ENCODE measurements around the gene OTULINL.

DNA sequence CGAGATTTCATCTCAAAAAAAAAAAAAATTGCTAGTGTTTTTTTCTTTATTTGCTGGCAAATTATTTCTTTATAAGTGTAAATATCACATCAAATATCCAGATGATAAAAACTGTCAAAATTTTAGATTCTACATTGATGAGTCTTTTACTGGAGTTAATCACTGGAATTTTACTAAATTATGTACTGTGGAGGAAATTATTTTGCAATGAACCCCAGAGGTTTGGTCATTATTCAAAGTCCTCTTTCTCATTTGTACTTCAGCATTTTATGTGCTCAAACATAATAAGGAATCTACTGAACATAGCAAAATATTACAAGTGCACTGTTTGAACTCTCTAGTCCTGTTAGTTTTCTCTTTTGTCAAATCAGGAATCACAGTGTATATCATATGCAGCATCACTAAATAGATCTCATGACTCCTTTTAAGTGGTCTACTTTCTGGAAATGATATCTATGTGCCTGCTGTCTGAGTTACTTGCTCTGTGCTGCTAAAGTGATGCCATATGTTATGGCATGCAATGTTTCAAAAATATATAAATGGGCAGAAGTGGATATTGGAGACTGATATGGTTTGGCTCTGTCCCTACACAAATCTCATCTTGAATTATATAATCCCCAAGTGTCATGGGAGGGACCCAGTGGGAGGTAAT lies 18.0 kb downstream of the OTULINL start:
- TF ChIP-seq CTCF (IDR thresholded peaks at IDR 0.05 in 8 of 11, conservative IDR thresholded peaks at IDR 0.05 in 3 of 11) (no peak), POLR2AphosphoS5 (IDR thresholded peaks at IDR 0.05) (no peak), POLR2A (IDR thresholded peaks at IDR 0.05) (no peak)
